Upper lobe of left lung (tissue), 4 donors: ENCODE measurements around the gene CADPS.

Experiments
- POLR2A ChIP-seq, 4 donors: fragments of 450-650 bp; IDR thresholded peaks; one replicate each; pipeline ENCODE4 v1.5.1; 2016 to 2017; ENCODE audit warnings: antibody characterized with exemption in 4 of 4, mild to moderate bottlenecking in 2 of 4
- POLR2AphosphoS5 ChIP-seq, 2 donors: sonication (generic); formaldehyde crosslinking; IDR thresholded peaks; one replicate each; pipeline ENCODE4 v1.5.1; 2017; ENCODE audit warnings: antibody characterized with exemption in 2 of 2
- TF ChIP-seq, protein P1 (sequence below), 6 experiments: fragments of 450-650 bp in 4 of 6; fragments of 200-600 bp in 2 of 6; sonication (generic) in 2 of 6; IDR thresholded peaks; one replicate each; pipeline ENCODE4 v1.5.1; 2016 to 2019; ENCODE audit warnings: antibody characterized with exemption in 6 of 6

DNA sequence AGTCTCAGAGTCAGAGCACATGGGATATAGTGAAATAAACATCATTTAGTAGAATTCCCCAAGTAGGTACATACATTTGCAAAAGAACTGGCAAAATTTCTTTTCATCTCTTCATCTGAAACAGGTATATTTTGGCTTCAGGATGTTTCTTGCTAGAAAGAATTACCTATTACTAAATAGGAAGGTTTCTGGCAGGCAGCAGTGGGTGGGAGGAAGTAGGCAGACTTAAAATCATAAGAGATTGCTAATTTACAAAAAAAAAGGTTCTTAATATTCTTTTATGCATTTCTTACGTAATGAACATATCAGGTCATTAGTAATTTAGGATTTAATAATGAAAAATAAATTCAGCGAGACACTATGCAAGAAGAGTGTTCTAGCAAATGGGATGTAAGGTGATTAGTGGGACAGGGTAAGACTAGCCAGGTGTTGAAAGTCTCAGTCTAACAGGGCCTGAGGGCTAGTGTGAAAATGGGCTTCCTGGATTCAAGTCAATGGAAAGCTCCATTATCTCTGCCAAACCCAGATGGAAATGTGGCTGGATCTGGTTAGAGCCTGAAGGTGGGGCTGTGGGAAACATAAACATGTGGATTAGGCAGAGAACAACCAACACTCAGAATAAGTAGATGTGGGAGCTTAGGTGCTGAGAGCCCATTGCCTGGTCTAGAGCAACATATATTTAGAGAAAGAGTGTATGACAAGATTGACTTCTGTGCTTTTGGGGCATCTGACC is 374.5 kb downstream of the CADPS start:
- TF ChIP-seq POLR2A (IDR thresholded peaks at IDR 0.05) (no peak), POLR2AphosphoS5 (IDR thresholded peaks at IDR 0.05) (no peak)
- TF ChIP-seq, protein P1, sequence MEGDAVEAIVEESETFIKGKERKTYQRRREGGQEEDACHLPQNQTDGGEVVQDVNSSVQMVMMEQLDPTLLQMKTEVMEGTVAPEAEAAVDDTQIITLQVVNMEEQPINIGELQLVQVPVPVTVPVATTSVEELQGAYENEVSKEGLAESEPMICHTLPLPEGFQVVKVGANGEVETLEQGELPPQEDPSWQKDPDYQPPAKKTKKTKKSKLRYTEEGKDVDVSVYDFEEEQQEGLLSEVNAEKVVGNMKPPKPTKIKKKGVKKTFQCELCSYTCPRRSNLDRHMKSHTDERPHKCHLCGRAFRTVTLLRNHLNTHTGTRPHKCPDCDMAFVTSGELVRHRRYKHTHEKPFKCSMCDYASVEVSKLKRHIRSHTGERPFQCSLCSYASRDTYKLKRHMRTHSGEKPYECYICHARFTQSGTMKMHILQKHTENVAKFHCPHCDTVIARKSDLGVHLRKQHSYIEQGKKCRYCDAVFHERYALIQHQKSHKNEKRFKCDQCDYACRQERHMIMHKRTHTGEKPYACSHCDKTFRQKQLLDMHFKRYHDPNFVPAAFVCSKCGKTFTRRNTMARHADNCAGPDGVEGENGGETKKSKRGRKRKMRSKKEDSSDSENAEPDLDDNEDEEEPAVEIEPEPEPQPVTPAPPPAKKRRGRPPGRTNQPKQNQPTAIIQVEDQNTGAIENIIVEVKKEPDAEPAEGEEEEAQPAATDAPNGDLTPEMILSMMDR (IDR thresholded peaks at IDR 0.05): no peak
